Measurements from ENCODE around the gene CNTNAP2.

GRCh38 chr7:146831875-146832274, 715.3 kb downstream of the CNTNAP2 start:
- TF ChIP-seq CTCF (IDR thresholded peaks at IDR 0.05), result no peak
- no peak for TF ChIP-seq POLR2A (IDR thresholded peaks at IDR 0.05)
- TF ChIP-seq POLR2AphosphoS5 (IDR thresholded peaks at IDR 0.05), result no peak

All from stomach (tissue), 4 donors.